Erythroblast (primary cell): ENCODE results near the gene TMEM259.

Experiments used
- GATA1 ChIP-seq: IDR thresholded peaks from 2 replicates; pipeline ENCODE4 v1.6.1; 2011; ENCODE audit warnings: low read depth, mild to moderate bottlenecking, control low read depth, low read length, moderate library complexity
- POLR2A ChIP-seq: IDR thresholded peaks from 2 replicates; pipeline ENCODE4 v1.6.1; 2011; ENCODE audit warnings: mild to moderate bottlenecking, low read length

GRCh38 chr19:1037621-1038064 is 16.7 kb upstream of the TMEM259 start:
- TF ChIP-seq POLR2A: no peak
- no peak for TF ChIP-seq GATA1
